Fibroblast of villous mesenchyme (primary cell): ENCODE measurements around the gene CNTNAP3. TPM values are rescaled to one million over a fixed set of nuclear protein-coding genes. Genes with fewer than 3 reads are reported as not detected.
"Not testable (repeated sequence)": the region's sequence is repeated elsewhere in the genome, so short reads cannot be mapped to it uniquely, and the experiment has no call there.

Source experiments
- DNase-seq: peaks from one replicate; pipeline ENCODE4 v3.0.0-alpha.2; 2010; ENCODE audit warnings: low read depth
- H3K4me3 ChIP-seq: 2 replicates; pipeline ENCODE4 v1.5.1; 2011; ENCODE audit warnings: low read depth, mild to moderate bottlenecking, low read length
- total RNA-seq: library from RNA; depleted of rRNA; stranded (reverse); fragments of >200 nt; gene quantifications from 2 replicates; pipeline ENCODE4 v1.2.3, GENCODE V29; 2012

CNTNAP3 gene
- total RNA-seq = 0.64 TPM in 1 of 2 replicates, not detected in the other

- peak within 1 kb of the TSS; percentile 42 for H3K4me3 ChIP-seq
- not testable (repeated sequence) for DNase-seq
These were observed at the start of gene CNTNAP3 for GRCh38 chr9:39287980-39288379. CNTNAP3 (minus strand) TSS chr9:39288167; CDS start chr9:39288064, 103 bp downstream.

DNA sequence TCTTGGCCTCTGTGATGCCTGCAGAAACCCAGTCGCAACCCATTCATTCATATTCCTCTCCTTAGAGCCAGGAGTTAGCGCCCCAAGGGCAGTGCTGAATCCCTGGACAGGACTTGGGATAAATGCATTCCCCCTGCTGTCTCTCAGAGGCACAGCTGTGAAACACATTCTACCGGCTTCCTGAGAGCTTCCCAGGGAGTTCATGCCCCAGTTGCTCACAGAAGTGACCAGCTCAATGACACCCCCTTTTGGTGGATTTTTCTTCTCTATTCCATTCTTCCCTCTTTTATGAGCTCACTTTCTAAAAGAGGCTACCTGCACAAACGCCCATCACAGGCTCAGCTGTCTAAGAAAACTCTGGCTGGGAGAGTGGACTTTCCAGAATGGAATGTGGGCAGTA, 8.0 kb downstream of the CNTNAP3 start:
- DNase-seq, H3K4me3 ChIP-seq: not testable (repeated sequence)

DNA sequence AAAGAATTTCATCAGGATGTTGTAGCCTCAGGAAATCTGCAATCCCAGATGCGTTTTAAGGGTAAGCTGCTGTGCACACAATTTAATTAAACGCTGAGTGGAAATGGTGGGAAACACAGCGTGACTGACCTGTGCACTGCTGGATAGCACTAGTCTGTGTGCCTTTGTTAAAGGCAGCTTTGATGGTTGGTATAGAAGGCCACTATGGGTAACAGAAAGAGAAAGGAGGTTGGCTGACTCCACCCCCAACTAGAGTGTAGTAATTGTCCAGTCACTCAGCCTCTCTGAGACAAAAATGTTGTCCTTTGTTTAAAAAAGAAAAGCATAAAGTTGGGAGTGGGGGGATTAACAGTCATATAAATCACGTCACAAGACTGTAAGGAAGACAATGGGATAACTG, 45.5 kb downstream of the CNTNAP3 start:
- H3K4me3 ChIP-seq, DNase-seq: not testable (repeated sequence)

- not testable (repeated sequence) for H3K4me3 ChIP-seq, DNase-seq
These were observed 55.6 kb downstream of the CNTNAP3 start for GRCh38 chr9:39232130-39232991.

DNA sequence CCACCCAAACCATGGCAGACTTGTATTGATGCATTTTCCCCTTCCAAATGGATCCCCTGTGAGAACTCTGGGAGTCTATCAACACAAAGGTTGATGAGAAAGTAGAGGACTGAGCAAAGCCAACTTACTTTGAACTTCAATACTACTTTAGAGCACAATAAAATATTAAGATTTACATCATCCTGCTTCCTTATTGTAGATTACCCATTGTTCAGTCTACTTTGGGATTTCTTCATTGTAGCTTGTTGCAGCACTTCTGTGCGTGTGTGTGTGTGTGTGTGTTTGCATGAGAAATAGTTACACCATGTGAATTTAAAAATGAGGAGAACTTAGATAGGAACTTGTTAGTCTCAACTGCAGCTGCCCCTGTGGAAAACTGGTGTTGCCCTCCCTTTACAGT, 72.0 kb downstream of the CNTNAP3 start:
- not testable (repeated sequence) for DNase-seq, H3K4me3 ChIP-seq

DNA sequence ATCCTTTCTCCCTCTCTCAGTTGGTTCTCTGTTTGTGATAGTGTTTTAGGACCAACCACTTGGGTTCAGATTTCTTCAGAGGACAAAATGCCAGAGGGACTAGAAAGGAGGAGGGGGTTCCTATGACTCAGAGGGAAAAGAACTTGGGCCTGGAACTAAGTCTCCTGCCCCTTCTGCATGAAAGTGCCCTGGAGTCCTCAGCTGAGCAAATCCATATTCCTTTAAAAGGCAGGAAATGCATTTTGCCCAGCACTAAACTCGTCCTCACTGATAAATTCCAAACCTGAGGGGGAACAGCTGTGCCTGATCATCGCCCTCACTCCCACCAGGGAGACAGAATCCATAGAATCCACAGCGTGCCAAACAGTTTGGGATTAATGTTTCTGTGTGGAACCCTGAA, 78.2 kb downstream of the CNTNAP3 start:
- DNase-seq, H3K4me3 ChIP-seq: not testable (repeated sequence)

DNA sequence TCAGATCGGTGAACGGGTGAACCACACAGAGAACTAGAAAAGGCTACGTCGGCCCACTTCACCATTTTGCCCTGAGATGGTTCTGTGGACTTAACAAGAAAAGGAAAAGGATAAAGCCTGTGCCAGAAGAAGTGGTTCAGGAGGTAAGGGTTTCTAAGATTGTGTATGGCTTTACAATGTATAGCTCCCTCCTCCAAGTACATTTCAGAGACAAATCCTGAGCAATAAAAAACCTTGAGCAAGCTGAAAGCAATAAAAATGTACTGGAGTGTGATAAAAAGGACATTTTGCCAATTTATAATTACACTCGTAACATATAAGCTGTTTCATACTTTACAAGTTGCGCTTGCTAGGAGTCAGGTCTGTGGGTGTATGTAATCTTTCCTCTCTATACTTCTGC, 81.3 kb downstream of the CNTNAP3 start:
- DNase-seq, H3K4me3 ChIP-seq: not testable (repeated sequence)

DNA sequence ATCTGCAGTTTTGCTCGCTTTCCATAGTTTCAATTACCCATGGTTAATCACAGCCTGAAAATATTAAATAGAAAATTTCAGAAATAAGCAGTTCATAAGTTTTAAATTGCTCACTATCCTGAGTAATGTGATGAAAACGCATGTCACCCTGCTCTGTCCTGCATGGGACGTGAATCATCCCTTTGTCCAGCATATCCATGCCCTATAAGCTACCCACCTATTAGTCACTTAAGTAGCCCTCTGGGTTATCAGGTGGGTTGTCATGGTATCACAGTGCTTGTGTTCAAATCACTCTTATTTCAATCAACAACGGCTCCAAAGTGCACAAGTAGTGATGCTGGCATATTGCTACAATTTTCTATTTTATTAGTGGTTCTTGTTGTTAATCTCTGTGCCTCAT, 82.1 kb downstream of the CNTNAP3 start:
- not testable (repeated sequence) for DNase-seq, H3K4me3 ChIP-seq

DNA sequence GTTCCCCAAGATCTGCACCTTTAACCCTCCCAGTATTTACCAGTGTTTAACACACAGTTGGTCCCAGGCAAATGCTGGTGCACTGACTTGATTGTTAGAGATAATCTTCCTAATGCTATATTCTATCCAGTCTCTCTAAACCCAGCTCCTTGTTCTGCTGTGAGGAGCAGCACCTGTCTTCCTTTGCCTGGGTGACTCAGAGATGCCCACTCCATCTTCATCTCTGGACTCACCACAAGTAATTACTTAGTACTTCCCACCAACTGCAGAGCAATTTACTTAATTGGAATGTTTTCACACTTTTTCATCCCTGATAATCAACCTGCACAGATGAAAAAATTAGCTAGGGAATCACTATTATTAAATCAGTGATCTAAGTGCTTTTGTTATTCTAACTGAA, 87.6 kb downstream of the CNTNAP3 start:
- DNase-seq, H3K4me3 ChIP-seq: not testable (repeated sequence)

GRCh38 chr9:39198000-39198709, 89.8 kb downstream of the CNTNAP3 start:
- DNase-seq, H3K4me3 ChIP-seq: not testable (repeated sequence)

DNA sequence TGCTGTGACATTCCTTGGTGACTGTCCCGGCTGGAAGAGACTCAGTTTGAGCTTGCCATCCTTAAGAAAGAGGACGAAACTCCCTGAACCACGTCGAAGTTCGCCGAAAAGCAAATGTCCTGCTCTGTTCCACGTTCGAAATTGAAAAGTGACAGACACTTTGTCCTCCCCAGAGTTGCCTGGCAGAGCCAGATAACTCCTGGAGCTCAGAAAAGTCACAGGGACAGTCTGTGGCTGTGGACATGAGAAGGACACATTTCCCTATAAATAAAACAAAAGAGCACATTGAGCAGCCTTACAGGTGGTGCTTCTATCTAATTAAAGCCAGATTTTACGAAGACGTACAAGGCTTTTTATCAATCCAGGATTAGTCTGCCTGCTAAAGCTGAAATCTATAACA, 116.6 kb downstream of the CNTNAP3 start:
- not testable (repeated sequence) for H3K4me3 ChIP-seq, DNase-seq

GRCh38 chr9:39157714-39158113, 130.3 kb downstream of the CNTNAP3 start:
- not testable (repeated sequence) for DNase-seq, H3K4me3 ChIP-seq

DNA sequence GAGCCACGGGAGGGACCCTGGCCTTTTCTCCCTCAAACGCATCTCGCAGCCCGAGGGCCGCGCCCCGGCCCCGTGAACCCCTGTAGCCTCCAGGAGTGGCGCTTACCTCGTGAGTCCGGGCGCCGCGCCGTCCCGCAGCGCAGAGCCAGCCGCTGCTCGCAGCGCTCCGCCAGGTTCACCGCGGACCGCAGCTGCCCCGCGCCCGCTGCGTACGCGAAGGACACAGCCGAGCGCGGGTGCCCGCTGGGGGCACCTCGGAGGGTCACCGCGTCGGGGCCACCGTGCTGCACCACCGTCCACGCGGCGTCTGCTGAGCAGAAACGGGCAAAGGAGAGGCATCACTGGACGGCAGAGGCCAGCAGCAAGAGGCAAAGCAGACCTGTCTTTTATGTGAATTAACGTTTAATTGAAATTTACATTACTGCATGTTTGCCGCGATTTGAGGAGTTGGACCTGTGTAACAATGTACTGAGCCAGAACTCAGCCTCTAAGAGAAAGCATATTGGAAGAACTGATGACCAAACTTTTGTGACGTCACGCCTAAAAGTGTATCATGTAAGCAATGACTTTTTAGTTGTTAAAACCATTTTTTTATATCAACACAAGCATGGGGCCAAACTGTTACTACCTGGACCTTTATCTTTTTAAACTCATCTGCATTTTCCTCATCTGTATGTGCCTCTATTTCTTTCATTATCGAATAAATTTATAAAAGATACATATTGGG, 155.0 kb downstream of the CNTNAP3 start:
- DNase-seq, H3K4me3 ChIP-seq: not testable (repeated sequence)

DNA sequence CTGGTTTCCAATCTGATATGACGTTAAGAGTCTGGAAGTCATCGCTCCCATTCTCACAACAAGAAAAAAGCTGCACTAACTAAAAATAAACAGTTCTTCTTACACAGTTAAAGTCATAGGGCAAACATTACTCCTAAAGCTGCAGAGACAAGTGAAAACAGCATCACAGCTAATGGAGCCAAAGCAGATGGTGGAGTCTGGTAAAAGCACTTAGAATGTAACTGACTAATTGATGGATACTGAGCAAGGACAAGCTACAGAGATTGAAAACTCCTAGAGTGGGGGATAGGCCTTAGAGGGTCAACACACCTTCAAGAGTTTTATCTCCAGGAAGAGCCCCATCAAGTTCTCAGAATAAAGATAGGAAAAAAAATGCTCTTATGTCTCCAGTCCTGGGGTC, 166.6 kb downstream of the CNTNAP3 start:
- DNase-seq = peak; percentile 1
- not testable (repeated sequence) for H3K4me3 ChIP-seq

DNA sequence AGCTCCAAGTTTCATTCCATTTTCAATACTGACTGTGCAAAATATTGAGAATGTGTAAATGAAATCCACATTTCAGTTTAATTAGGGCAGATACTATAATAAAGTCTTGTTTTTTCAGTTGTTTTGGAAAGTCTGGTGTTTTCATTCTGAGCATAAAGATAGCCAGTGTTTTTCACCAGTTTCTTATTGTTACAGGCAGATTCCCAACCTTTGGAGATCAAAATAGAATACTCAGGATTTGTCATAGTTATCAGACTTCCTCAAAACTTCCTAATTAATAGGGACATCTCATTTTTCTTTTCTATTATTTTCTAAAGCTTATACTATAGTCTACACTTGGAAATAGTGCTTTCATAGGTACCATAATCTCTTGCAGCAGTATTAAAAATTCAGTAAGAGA, 176.2 kb downstream of the CNTNAP3 start:
- not testable (repeated sequence) for DNase-seq

More for the DNA sequence above, 176.2 kb downstream of the CNTNAP3 start:
- H3K4me3 ChIP-seq = not testable (repeated sequence)
